GM04503 (cell line): ENCODE results near the gene CORIN.
"Not testable (repeated sequence)": the region's sequence is repeated elsewhere in the genome, so short reads cannot be mapped to it uniquely, and the experiment has no call there.

Source experiments
- DNase-seq: peaks from one replicate; pipeline ENCODE4 v3.0.0-alpha.2; 2012; ENCODE audit warnings: low read depth

CORIN gene

DNA sequence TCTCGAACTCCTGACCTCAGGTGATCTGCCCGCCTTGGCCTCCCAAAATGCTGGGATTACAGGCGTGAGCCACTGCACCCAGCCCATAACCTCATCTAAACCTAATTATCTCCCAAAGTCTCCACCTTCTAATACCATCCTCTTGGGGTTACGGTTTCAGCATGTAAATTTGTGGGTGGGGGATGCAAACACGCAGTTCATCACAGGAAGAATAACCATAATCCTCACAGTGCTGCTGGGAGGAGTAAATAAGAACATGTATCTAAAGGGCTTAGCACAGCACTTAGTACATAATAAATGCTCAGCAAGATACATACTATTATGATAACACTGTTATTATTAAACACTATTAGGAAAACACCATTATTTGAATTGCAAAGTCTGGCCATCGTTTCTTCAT lies 116.4 kb downstream of the CORIN start:
- no peak for DNase-seq

DNA sequence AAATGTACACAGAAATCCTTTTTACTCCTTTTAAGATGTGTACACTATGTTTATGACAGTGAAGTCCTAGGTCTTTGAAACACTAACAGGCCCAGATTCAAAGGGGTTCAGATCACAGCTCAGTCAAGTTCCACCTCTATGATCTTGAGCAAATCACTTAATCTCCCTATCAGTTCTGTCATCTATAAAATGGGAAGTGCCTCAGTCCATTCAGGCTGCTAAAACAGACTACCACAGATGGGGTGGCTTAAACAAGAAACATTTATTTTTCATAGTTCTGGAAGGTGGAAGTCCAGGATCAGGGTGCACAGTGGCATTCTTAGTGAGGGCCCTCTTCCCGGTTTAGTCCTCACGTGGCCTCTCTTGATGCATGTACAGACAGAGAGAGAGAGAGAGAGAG lies 117.1 kb downstream of the CORIN start:
- DNase-seq, result no peak

DNA sequence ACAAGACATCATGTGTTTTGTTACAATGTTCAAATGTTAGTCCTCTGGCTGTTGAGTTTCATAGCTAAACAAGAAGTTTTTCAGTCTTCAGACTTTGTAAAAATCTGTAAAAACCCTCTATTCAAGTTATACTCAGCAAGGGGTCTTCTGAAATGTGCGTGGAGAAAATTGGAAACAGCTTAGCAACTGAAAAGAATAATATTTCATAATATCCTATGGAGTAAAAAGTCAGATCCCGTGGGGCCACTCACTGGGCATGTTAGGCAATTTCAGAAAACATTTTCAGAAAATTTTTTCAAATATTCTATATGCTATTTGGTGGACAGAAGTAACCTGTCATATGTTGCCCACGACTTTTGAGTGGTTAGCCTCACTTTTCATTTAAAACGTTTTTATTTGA lies 118.3 kb downstream of the CORIN start:
- no peak for DNase-seq

GRCh38 chr4:47718696-47719095 lies 119.2 kb downstream of the CORIN start:
- DNase-seq, result no peak

- no peak for DNase-seq
These were observed 120.7 kb downstream of the CORIN start for GRCh38 chr4:47717188-47717587.

- DNase-seq, result no peak
These were observed 122.0 kb downstream of the CORIN start for GRCh38 chr4:47715716-47716416.

DNA sequence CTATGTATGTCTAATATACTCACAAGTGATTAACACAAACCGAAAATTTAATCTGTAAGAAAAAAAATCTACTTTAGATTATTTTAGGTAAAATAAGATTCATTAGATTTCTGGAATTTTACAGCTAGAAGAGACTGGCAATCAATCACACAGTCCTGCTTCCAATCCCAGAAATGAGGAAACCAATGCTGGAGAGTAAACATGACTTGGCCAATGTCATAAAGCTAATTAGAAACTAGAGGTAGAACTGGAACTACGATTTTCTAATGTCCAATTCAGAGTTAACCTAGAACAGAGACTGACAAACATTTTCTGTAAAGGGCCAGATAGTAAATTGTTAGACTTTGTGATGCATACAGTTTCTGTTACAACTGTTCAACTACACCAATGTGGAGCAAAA lies 123.6 kb downstream of the CORIN start:
- DNase-seq, result no peak

GRCh38 chr4:47713129-47713834 lies 124.6 kb downstream of the CORIN start:
- DNase-seq, result no peak

DNA sequence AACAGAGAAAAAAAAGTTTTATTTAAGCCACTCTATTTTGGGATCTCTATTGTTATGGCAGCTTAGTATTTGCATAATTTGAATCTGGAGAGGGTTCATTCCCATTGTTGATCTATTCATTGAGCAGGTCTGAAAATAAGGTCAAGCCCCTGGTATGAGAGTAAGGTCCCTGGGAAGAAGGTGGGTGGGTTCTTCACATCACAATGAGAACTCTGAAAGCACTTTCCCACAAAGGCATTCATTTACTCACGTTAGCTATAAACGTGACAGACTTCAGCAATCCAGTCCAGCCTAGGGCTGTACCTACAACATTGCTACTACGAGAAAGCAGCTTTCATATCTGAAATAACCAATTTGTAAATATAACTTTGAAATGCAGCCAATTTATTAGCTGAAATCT lies 126.2 kb downstream of the CORIN start:
- no peak for DNase-seq

DNA sequence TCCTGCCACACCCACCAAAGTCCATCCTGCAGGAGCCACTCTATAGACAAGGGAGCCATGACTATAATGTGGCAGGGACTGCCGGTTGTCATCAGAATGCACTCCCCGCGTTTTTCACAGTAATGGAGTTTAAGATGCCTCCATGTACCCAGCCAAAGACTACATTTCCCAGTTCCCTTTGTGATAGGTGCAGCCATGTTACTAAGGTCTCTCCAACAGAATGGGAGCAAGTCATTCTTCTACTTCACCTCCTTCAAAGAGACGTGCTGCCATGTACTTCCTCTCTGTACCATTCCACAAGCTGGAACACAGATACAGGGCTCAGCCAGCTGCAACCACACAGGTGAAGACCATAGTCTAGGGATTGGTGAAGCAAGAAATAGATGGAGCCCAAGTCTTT lies 126.7 kb downstream of the CORIN start:
- no peak for DNase-seq

GRCh38 chr4:47706352-47706751 lies 131.5 kb downstream of the CORIN start:
- DNase-seq, result not testable (repeated sequence)

GRCh38 chr4:47705326-47705981 lies 132.4 kb downstream of the CORIN start:
- no peak for DNase-seq

- no peak for DNase-seq
These were observed 133.1 kb downstream of the CORIN start for GRCh38 chr4:47704693-47705325.

- no peak for DNase-seq
These were observed 133.9 kb downstream of the CORIN start for GRCh38 chr4:47703956-47704355.

- DNase-seq, result no peak
These were observed 134.9 kb downstream of the CORIN start for GRCh38 chr4:47703008-47703407.

DNA sequence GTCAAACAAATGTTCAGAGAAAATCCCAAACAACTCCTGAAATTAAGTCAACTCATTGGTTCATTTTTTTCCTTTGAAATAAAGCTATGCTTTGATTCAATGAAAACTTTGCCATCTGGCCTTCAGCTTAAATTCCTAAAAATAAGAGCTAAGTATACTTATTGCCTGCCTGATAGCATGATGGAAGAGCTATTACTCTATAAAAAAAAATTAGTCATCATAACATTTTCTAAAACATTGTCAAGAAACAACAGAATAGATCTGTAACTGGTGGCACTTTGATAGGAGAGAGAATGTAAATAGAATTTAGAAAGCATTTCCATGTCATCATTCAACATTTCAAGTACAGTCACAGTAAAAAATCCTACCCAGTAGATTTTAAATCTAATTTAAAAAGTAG lies 136.6 kb downstream of the CORIN start:
- DNase-seq, result no peak

GRCh38 chr4:47698837-47699236 lies 139.0 kb downstream of the CORIN start:
- no peak for DNase-seq

DNA sequence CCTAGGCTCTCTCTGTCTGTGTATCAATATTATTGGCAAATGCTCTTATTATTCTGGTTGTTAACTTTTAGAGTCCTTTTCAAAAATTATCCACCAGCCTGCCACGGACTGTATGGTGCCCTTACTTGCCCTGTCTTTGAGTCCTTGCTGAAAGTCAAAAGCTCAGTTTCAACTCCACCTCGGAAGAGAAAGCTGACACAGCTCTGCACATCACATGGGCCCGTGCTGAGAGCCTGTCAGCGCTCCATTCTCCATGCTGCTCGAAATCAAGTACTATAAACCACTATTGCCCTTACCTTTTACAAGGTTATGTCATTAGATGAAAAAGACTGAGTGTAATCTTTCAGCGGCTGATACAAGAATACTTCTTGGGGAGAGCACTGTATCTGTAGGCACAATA lies 141.0 kb downstream of the CORIN start:
- DNase-seq, result no peak

- DNase-seq, result no peak
These were observed 142.6 kb downstream of the CORIN start for GRCh38 chr4:47695260-47695659.

DNA sequence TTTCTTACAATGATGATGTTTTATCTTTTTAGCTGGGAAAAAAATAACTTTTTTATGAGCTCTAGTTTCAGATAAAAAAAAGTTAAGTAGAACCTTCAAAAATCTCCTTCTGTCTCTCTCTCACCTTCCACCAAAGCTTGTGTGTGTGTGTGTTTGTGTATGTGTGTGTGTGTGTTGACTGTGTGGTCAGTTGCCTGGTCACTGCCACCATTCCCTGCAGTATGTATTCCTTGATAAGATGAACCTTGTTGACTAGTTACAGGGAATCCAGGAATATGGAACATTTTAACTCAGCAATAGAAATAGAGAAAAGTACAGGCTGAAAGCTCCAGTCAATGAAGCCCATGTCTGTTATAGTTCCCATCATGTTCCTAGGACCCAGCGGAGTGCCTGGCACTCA lies 143.5 kb downstream of the CORIN start:
- DNase-seq, result no peak

GRCh38 chr4:47692691-47693090 lies 145.2 kb downstream of the CORIN start:
- no peak for DNase-seq

DNA sequence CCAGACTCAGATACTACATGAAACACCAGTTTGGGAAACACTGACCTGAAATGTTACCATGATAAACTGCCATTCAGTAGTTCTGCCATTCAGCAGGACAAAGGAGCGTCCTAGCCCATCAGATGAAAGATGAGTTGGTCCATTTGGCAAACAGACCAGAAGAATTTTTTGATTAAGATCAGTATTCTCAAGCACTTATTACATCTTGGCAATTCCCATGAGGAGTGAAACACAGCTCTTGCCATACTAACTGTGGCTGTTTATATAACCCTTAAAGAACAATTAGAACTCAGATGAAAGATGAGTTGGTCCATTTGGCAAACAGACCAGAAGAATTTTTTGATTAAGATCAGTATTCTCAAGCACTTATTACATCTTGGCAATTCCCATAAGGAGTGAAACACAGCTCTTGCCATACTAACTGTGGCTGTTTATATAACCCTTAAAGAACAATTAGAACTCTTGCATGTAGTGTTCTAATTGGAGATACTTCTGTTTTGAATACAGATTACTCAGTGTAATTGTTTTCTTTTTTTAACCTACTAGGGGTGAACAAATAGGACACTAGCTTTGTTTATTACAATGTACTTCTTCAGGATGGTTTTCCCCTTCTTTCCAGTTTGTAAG lies 146.0 kb downstream of the CORIN start:
- not testable (repeated sequence) for DNase-seq
